Activated effector memory CD4-positive, alpha-beta T cell treated with anti-CD3 and anti-CD28 coated beads, Interleukin-2, amount 50 U/mL, for 16 hours (primary cell): ENCODE measurements around the gene UBL4B.
"Not testable (repeated sequence)": the region's sequence is repeated elsewhere in the genome, so short reads cannot be mapped to it uniquely, and the experiment has no call there.

Experiments
- DNase-seq: peaks from one replicate; pipeline ENCODE4 v3.0.0-alpha.2; 2020

Gene UBL4B, protein sequence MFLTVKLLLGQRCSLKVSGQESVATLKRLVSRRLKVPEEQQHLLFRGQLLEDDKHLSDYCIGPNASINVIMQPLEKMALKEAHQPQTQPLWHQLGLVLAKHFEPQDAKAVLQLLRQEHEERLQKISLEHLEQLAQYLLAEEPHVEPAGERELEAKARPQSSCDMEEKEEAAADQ

DNA sequence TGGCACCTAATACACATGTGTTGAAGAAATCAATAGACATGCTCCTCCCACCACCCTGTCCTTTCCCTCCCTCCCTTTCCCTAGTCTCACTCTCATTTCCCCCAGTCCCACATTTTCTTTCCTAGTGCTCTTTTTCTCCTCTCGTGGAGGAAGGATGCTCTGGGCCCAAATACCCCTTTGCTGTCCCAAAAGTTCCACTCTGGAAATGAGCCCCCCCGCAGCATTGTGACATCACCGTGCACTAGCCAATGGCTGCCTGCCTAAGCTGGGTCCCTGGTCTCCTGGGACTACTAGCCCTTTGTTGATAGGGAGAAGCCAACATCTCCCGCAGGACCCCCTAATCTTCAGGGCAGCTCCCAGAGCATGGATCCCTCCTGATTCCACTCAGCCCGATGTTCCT, at the start of gene UBL4B:
UBL4B (plus strand) TSS at position 301 of the 400 bp plus-strand sequence; CDS start at position 393, 92 bp downstream.
- no peak for DNase-seq

DNA sequence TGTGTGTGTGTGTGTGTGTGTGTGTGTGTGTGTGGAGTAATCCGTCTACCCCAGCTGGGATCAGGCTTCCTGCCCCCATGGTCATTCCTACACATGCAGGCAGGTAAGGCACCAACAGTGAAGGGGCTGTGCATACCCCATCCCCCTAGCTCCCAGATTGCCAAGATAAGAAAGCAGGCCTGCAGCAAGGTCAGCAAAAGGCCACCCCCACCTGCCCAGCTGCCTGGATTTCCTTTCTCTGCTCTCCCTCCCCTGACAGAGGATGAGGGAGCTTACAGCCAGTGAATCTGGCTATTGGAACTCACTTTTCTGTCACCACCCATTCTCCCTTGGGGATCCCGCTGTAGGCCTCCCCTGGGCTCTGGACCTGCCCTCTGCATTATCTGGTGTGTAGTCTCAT, 49.6 kb upstream of the UBL4B start:
- no peak for DNase-seq

DNA sequence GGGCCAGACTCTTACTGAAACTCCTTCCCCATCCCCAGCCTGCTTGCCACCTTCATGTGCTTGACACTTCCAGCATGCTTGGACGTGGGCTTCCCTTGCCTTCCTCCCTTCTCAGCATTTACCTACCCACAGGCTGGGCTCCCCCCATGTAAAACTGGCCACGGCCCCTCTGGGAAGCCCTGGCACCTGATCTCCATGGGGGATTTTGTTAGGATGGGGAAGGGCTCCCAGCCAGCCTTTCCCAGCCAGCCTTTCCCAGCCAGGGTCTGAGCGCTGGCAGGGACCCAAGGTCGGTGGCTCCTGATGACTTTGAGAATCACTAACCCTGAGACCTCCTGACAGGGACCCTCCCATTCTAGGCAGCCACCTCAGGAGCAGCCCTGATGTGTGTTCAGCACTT, 48.5 kb upstream of the UBL4B start:
- DNase-seq, result no peak

DNA sequence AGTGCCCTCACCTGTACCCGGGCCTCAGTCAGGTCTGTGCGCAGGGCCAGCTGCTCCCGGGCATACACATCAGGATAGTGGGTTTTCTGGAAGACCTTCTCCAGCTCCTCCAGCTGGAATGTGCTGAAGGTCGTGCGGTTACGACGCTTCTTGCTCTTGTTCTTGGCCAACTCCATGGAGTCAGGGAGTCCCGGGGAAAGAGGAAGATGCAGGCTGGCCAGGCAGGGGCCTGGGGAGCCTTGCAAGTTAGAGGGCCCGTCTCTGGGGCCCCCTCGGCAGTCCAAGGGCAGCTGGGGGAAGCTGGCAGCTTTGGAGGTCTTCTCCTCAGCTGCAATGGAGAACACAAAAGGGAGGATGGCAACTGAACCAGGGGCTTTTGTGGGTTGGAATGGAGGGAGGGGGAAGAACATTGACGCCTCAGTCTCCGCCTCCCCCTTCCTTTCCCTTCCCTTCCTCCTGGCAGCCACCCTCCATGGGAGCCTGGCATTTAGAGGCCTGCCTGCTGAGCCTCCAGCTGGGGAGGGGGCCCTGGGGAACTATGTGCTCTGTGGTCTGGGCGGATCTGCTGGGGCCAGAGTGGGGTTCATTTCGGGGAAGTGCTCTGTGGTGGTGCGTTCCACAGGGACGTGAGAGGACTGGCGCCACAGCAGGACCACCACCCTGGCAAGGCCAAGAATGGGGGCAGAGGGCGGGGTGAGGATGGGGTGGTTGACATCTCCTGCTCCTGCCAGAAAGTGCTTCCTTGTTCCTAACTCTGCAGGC, 47.5 kb upstream of the UBL4B start:
- no peak for DNase-seq

DNA sequence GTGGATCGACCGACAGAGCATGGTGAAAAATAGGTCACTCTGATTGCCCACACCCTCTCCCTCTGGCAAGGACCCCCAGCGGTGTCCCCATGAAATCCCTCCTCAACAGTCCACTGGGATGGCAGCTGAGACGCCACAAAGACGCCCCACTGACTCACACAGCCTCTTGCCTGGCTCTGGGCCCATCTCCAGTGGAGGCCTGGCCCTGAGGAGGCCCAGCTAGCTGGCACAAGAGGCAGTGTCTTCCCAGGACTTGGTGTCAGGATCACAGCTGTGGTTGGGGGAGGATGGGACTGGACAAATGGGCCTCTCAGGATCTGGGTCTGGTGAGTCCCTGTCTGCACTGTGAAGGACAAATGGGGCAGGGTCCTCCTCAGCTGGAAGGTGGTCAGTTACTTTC, 46.4 kb upstream of the UBL4B start:
- no peak for DNase-seq

DNA sequence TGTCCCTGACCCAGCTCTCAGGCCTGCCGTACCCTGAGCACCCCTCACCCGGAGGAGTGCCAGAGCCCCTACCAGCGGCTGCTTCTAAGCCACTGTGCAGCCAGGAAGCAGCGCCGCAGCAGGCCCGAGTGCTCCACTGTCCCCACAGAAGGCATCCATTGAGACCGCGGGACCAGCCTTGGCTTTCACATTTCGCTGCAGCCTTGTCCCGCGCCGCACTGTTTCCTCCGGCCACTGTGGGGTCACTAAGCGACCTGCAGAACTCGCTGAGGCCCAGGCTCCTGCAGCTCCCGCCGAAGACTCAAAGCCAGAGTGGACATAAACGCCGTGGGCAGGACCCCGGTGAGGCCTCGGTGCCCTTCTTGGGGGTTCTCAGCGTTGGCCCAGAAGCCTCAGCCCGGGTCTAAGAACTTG, 44.8 kb upstream of the UBL4B start:
- DNase-seq, result no peak

DNA sequence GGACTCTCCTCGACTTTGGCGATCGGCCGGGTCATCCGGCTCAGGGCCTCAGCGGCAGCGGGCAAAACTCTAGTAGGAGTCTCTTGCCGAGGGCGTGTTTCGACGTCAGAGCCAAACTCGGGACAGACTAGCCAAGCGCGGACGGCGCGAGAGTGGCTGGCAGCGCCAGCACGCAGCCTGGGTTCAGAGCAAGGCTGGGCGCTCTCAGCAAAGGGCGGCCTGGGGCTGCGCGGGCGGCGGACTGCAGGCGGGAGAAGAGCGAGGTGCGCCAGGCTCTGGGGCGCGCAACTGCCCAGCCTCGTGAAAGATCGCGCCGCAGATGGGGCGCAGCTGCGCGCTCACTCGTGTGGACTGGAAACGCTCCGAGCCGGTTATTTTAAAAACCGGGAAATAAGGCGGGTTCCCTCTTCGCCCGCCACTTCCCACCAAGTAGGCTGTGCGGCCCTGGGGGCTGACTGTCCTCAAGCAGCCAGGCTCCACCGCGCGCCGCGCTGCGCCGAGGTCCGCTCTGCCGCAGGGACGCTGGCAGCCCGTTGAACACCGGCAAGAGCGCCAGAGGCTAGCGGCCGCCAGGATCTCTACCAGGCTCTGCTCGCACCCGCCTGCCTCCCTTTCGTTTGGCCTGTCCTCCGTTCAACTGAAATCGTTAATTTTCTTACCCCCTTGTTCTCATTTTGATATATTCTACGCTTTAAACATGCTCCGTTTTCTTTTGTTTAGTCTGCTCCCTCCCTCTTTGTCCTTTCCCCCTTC, 44.2 kb upstream of the UBL4B start:
- no peak for DNase-seq

DNA sequence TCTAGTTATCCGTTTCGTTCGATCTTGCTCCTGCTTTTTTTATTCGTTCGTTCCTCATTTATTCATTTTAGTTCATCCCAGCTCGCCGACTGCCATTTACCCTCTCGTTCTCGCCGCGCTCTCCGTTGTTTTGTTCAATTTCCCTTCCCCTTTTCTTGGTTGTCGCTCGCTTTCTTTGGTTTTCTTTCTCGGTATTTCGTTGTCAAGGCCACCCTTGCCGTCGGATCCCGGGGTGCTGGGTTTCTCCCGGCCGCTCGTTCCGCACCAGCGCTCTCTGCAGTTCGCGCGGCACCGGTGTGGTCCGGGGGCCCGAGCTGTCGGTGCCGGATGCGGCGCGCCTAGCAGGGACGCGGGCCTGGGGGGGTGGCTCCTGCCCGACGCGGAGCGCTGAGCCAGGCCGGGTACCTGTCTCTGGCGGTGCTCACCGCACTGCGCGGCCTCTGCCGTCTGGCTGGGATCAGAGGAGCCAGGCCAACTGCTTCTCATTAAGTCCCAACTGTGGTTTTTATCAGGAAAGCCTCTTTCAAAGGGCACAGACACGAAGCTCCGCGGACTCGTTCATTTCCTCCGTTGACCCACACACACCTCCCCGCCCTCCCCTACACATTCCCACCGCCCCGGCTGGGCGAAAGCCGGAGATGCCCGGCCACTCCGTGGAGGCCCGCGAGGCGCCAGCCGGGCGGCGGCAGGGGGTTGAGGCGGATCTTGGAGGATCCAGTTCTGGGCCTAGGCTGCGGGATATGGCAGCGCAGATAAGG, 43.4 kb upstream of the UBL4B start:
- no peak for DNase-seq

DNA sequence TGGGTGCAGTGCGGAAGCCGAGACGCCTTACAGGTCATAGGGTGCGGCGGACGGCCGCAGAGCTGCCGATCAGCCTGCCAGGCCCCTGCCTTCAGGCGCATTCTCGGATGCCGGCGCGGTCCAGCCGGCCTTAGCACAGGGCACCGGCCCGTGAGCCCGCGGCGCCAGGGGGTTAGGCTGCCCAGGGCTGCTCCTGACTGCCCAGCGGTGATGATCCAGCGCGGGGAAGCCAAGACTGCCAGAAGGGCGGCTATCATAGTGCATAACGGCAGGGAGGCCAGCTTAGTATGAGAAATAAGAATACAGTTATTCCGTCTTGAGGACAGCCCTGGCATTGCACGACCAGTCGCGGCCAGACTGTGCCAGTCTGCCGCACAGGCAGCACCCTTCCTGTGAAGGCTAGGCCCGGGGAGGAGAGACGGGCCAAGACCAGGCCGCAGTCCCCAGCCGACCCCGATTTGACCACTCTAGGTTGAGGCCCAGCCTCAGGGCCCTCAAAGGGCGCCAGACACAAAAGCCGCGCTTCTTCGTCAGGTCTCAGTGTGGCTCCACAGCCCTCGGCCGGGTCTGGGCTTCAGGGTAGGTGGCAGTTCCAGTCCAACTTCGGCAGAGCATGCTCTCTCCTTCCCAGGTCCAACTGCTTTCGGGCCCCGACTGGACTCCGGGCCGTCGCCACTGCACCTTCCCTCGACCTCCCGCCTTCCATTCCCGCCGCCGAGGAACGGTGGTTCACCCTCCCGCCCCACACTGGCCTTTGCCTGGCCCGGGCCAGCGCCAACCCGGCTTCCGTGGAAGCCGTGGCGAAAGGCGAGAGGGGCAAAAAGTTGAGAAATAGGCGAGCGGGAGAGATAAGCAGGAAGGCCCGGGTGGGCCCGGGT, 42.6 kb upstream of the UBL4B start:
- DNase-seq, result no peak

DNA sequence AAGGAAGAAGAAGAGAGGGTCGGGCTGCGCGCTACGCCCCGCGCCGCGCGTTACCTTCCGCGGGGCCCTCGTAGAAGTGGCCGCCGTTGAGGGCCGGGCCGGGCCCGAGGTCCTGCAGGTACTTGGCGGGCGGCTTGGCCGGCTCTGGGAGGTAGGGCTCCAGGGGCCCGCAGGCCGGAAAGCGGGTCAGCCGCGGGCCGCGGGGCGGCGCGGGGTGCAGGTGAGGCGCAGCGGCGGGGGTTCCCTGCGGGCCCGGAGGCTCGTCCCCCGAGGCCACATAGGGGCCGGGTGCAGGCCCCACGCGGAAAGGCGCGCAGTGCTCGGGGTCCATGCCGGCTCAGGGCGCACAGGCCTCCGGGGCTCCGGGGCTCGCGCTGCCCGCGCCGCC, 42.0 kb upstream of the UBL4B start:
- DNase-seq, result no peak

DNA sequence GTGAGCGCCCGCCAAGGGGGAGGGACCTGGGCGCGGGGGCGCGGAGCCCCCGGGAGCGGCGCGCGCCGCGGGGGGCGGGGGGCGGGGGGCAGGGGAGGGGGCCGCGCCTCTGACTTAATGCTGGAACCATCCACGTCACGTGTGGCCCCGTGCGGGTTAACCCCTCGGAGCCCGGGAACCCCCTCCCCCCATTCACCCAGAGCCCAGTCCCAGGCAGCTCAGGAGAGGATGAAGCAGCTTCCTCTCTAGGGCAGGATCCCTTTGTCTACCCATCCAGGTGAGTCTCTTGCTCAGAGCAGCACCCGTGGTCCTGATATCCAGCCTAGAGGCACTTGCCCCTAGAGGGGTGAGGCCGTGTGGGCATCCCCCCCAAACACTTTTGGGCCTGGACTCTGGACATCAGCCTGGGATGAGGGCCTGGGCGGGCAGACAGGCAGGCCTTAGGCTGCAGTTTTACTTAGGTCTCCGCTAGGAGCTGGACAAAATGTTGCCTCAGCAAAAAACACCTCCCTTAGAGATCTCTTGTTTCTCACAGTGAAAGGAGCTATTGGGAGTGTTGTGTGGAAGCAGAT, 41.5 kb upstream of the UBL4B start, which contains the start of gene ALX3:
ALX3 (minus strand) TSS at position 2 of the 572 bp plus-strand sequence. CDS start 60 bp downstream, outside the sequence.
- DNase-seq, result no peak

DNA sequence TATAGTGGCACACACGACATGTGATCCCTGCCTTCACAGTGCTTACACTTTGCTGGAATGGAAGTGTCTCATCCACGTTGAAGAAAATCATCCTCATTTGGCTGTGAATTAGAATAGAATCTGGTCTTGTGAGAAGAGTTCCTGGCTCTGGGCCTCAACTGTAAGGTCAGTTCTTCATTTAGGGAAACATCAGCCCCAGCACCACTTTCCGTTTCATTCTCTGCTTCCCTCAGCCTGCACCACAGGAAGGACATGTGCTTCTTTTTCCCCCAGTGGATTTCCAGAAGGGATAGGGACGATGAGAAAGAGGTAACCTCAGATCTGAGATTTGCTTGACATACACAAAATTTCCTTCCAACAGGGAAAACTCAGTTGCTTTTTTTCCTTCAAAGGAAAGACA, 38.1 kb upstream of the UBL4B start:
- DNase-seq, result no peak

DNA sequence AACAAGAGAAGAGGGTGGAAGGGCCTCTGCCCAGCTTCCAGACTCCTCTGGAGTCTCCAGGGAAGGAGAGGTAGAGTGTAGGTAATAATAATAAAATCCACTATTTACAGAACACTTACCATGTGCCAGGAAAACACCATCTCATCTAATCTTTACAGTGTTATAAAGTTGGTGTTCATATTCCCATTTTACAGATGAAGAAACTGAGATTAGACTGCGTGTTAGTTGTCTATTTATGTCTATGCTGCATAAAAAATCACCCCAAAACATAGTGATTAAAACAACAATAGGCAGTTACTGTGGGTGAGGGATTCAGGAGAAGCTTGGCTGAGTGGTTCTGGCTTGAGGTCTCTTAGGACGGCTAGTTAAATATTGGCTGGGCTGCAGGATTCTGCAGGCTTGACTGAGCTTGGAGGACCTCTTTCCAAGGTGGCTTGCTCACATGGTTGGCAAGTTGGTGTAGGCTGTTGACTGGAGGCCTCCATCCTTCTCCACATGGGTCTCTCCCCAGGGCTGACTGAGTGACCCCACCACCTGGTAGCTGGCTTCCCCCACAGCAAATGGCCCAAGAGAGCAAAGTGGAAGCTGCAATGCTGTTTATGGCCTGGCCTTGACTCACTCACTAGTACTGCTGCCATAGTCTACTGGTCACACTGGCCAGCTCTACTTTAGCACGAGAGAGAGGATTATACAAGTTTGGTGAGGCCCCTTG, 35.3 kb upstream of the UBL4B start:
- no peak for DNase-seq

DNA sequence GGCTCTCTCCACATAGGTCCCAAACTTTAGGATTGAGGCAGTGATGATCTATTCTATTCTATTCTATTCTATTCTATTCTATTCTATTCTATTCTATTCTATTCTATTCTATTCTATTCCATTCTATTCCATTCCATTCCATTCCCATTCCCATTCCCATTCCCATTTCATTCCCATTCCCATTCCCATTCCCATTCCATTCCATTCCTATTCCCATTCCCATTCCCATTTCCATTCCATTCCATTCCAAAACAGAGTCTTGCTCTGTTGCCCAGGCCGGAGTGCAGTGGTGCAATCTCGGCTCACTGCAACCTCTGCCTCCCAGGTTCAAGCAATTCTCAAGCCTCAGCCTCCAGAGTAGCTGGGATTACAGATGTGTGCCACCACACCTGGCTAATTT, 32.2 kb upstream of the UBL4B start:
- DNase-seq, result not testable (repeated sequence)

DNA sequence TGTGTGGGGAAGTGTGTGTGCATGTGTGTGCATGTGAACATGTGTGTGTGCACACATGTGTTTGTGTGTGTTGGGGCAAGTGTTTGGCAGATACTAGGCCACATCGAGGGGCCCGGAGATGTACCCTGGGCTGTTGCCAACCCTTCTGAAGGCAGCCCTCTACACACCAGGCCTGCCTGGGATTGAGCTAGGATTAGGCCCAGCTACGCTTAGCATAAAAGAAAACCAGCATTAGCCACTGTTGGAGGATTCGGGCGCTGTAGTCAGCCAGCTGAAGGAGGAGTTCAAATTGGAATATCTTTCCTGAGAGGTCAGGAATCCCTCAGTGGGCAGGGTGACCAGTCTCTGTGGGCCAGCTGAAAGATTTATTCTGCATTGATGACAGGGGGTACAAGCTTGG, 31.2 kb upstream of the UBL4B start:
- DNase-seq, result no peak

DNA sequence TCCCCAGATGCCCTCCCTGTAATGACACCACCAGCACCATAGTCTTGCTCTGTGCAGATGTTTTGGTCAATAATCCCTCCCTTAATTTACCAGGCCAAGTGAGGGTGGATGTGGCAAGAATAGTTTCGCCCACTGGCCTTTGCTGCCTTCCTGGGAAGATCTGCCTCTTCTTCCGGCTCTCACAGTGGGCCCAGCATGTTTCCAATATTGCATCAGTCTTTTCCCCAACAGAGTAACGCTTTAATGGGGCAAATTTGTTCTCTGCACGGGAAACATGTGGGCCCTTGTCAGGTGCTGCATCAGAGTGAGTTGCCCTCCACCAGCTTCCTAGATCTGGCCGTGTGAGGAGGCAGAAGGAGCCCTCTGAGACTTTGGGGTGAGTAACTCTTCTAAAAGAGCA, 29.8 kb upstream of the UBL4B start:
- no peak for DNase-seq

DNA sequence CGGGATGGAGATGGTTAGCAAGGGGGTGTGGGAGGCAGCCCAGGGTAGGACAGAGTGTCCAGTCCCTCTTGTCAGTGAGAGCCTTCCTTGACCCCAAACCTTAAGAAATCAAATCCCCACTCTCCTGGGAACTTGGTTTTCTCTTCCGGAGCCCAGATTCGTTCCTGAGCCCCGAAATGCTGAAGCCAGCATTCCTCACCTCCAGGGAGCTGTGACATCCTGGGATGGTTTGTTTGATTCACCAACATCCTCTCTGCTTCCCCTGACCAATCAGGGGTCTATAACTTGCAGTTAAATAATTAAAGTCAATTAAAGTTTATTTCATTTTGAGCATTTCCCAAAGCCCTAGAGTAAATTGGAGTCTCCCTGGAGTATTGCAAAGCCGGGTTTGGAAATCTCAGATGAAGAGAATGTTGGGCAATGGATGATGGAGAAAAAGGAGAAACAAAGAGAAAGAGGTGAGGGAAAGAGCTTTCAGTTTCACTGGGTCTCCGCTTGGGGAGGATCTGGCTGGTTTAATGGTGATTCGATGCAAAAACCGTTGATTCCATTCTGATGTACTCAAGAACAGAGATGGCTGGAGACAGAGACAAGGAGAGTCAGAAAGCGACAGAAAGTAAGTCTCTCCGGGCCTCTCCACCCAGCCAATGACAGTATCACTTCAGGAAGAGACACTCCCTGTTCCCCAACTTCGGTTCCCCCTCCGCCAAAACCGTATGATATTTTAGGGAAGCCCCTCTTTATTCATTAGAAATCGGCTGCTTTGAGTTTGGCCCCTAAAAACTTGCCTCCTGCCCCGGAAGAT, 29.0 kb upstream of the UBL4B start:
- no peak for DNase-seq

DNA sequence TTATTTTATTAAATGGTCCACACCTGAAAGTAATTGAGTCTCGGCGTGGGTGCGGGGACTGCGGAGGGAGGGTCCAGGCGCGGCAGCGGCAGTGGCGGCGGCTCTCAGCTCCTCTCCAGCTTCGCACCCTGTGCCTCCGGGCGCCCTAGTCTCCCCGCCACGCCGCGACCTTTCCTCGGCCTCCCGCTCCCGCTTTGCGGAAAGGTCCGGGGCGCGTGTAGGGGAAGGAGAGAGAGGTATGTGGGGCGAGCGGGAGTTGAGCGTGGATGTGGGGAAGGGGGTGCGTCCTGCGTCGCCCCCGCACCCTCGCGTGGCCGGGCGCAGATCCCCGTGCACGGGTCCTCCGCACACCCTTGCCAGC, 28.4 kb upstream of the UBL4B start:
- no peak for DNase-seq

DNA sequence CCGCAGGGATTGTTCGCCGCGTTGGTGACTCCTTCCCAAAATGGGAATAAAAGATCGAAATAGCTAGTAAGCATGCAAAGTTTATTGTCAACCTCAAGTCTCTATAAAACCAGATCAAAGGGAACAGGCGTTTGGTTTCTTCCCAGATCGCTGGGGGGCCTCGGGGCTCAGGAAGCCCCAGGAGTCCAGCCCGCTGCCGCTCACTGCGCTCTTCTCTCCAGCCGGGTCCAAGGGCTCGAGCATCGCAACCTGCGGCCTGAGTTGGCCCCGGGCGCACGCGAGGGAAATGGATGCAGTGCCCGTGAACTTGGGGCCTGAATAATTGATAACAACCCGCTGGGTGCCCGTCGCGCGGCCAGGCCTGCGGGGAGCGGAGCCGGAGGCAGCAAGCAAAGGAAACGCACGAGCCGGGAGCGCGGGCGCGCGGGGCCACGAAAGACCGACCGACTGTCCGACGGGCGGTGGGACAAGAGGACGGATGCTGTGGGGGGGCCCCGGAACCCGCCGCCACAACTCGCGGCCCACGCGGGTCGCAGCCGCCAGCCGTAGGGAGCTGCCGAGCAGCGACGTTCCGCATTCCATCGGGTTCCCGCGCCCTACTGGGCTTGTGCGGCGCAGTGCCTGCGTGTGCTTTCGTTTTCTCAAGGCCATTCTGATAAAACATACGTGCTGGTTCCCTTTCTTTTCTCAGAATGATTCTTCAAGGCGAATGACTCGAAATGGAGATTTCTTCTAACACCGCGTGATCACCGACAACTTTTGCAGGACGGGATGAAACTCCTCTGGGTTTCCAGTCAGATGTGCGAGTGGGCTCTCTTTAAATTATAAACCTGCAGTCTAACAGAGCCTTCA, 27.8 kb upstream of the UBL4B start:
- DNase-seq, result peak; percentile 71
